GM12878 (cell line): ENCODE data around the gene MXD1. TPM values are rescaled to one million over a fixed set of nuclear protein-coding genes. Genes with fewer than 3 reads are reported as not detected.
"Not testable (repeated sequence)": the region's sequence is repeated elsewhere in the genome, so short reads cannot be mapped to it uniquely, and the experiment has no call there.

Experiments
- ATAC-seq: fragments of 200-7000 bp; cut with Tn5 transposase; 3 replicates; pipeline ENCODE4 v1.9.1; 2020; ENCODE audit warnings: mild to moderate bottlenecking, moderate library complexity
- BruUV-seq: library from RNA; stranded (reverse); fragments of 400-500 nt; replicated peaks from 2 replicates; lab custom pipeline; 2021; lab: Mats Ljungman, UMichigan
- CTCF ChIA-PET: fragments of 300-600 bp; sonication (Branson Sonifier 250); formaldehyde crosslinking; extraction: SDS; loops from one replicate; lab custom pipeline; 2021; ENCODE audit warnings: inconsistent platforms; lab: Yijun Ruan, JAX
- POLR2A ChIA-PET: fragments of 350-600 bp; formaldehyde crosslinking; extraction: SDS; loops from one replicate; lab custom pipeline; 2021; ENCODE audit warnings: inconsistent platforms; lab: Charles Lee
- RAD21 ChIA-PET: fragments of 300-600 bp; sonication (Branson Sonifier 250); formaldehyde crosslinking; loops from one replicate; lab custom pipeline; 2023; ENCODE audit warnings: antibody characterized with exemption; ENCODE audit not compliant: unreplicated experiment; lab: Charles Lee
- SMC1A ChIA-PET: fragments of 300-600 bp; sonication (Branson Sonifier 250); formaldehyde crosslinking; loops from one replicate; lab custom pipeline; 2023; ENCODE audit not compliant: unreplicated experiment, uncharacterized antibody; lab: Charles Lee
- DNase-seq: peaks from one replicate; pipeline ENCODE4 v3.0.0-alpha.2; 2011; ENCODE audit warnings: low read depth, low spot score
- FAIRE-seq: peaks from 3 replicates; lab custom pipeline; 2011; peaks lifted over from hg19 to GRCh38; lab: Jason Lieb, UNC
- H2AFZ ChIP-seq: 2 replicates; pipeline ENCODE4 v1.6.0; 2011; ENCODE audit warnings: low read depth, low read length, control low read depth; ENCODE audit not compliant: control insufficient read depth
- H3K27ac ChIP-seq: 2 replicates; pipeline ENCODE4 v1.5.1; 2011; ENCODE audit warnings: control low read depth; ENCODE audit not compliant: control insufficient read depth, insufficient read depth
- H3K27me3 ChIP-seq, 2 experiments: replicated peaks in 1 of 2; 2 replicates each; pipeline versions ENCODE4 v1.6.0 to v1.6.1; 2011; ENCODE audit warnings: low read length in 1 of 2; ENCODE audit not compliant: control insufficient read depth in 2 of 2, insufficient read depth in 2 of 2
- H3K36me3 ChIP-seq, 2 experiments: 2 replicates each; pipeline ENCODE4 v1.5.1; 2011; ENCODE audit warnings: low read length in 1 of 2; ENCODE audit not compliant: control insufficient read depth in 2 of 2, insufficient read depth in 2 of 2
- H3K4me1 ChIP-seq: 2 replicates; pipeline ENCODE4 v1.6.1; 2011; ENCODE audit warnings: mild to moderate bottlenecking, low read length, moderate library complexity, mixed read lengths; ENCODE audit not compliant: control insufficient read depth, insufficient read depth
- H3K4me2 ChIP-seq: 2 replicates; pipeline ENCODE4 v1.6.0; 2011; ENCODE audit warnings: control low read depth; ENCODE audit not compliant: control insufficient read depth, insufficient read depth
- H3K4me3 ChIP-seq: fragments of 200-600 bp; sonication (generic); 2 replicates; pipeline ENCODE4 v1.5.1; 2016
- H3K79me2 ChIP-seq: 2 replicates; pipeline ENCODE4 v1.6.0; 2011; ENCODE audit warnings: low read length; ENCODE audit not compliant: control insufficient read depth, insufficient read depth
- H3K9ac ChIP-seq: 2 replicates; pipeline ENCODE4 v1.8.0; 2011; ENCODE audit warnings: low read length, control low read depth, mixed read lengths; ENCODE audit not compliant: control insufficient read depth, insufficient read depth
- H3K9me3 ChIP-seq: replicated peaks from 3 replicates; pipeline ENCODE4 v1.5.1; 2011; ENCODE audit warnings: mild to moderate bottlenecking, low read length; ENCODE audit not compliant: control insufficient read depth, insufficient read depth
- H4K20me1 ChIP-seq: 2 replicates; pipeline ENCODE4 v1.6.0; 2011; ENCODE audit not compliant: control insufficient read depth, insufficient read depth
- HDGF ChIP-seq: fragments of 450-650 bp; IDR thresholded peaks from 2 replicates; pipeline ENCODE4 v1.6.1; 2016; ENCODE audit warnings: antibody characterized with exemption
- IKZF2 ChIP-seq, 2 experiments: fragments of 450-650 bp; IDR thresholded peaks; 2 replicates each; pipeline ENCODE4 v1.6.1; 2017; ENCODE audit warnings: mild to moderate bottlenecking in 2 of 2, moderate library complexity in 2 of 2
- NBN ChIP-seq: fragments of 450-650 bp; IDR thresholded peaks from 2 replicates; pipeline ENCODE4 v1.6.1; 2016
- SRF ChIP-seq, 2 experiments: IDR thresholded peaks; 2 replicates each; pipeline ENCODE4 v1.6.1; 2011; ENCODE audit warnings: low read depth in 2 of 2, low read length in 2 of 2, mild to moderate bottlenecking in 1 of 2, moderate library complexity in 1 of 2
- WGBS: methylation state at CpG from one replicate; pipeline ENCODE4 v1.1.6; 2016; ENCODE audit warnings: low lambda C conversion rate; ENCODE audit not compliant: insufficient replicate concordance, insufficient coverage; ENCODE audit errors: missing lambda C conversion rate; 5-methylcytosine and 5-hydroxymethylcytosine counted together
- in situ Hi-C: fragments of 300-500 bp; cut with MboI; formaldehyde crosslinking; loops from 9 replicates; pipeline ENCODE4 v1.14.3; 2018; ENCODE audit warnings: mixed read lengths
- intact Hi-C: fragments of 100-400 bp; cut with micrococcal nuclease; formaldehyde crosslinking; loops from one replicate; pipeline ENCODE4 v1.14.2; 2022; ENCODE audit not compliant: unreplicated experiment
- polyA plus RNA-seq, 11 experiments: library from polyadenylated mRNA; depleted of rRNA in 4 of 11; unstranded in 6 of 11; stranded (reverse) in 5 of 11; fragments of >200 nt; fragmentation: Nextera tagmentation in 4 of 11; fragmentation: Illumina TruSeq in 1 of 11; extraction: Ambion mirVana in 4 of 11; extraction: Trizol in 1 of 11; gene quantifications; 1 replicate in 1 of 11; 2 replicates in 10 of 11; pipeline versions ENCODE4 v1.2.1 to v1.2.3, GENCODE V29; 2011 to 2016; ENCODE audit warnings: inconsistent platforms in 2 of 11, missing spikeins in 2 of 11, low read depth in 1 of 11
- total RNA-seq, 4 experiments: library from RNA; depleted of rRNA in 3 of 4; stranded (reverse); fragments of >200 nt in 3 of 4; fragmentation: Illumina TruSeq in 1 of 4; extraction: Trizol in 1 of 4; gene quantifications; 2 replicates each; pipeline versions ENCODE4 v1.2.1 to v1.2.3, GENCODE V29; 2013 to 2021
- TF ChIP-seq, protein P1 (sequence below): fragments of 450-650 bp; IDR thresholded peaks from 2 replicates; pipeline ENCODE4 v1.6.1; 2018; ENCODE audit warnings: borderline replicate concordance, mild to moderate bottlenecking; ENCODE audit not compliant: partially characterized antibody

Gene MXD1
- total and polyA plus RNA-seq, 10 of the 15 experiments (the other 5 are each of a cell fraction or from before 2014, with no cell fraction given): 2.2 to 10.2 (median 3.3) TPM

- not testable (repeated sequence) for H2AFZ ChIP-seq
- RAD21 ChIA-PET: interaction anchor here (0.7 to 3.9 kb wide), 9 partner anchors 15 to 399 kb away, joined by 3 to 32 read pairs (median 3); partner anchors contain the start of gene SNRPG
These were observed 20.2 kb upstream of the MXD1 start for GRCh38 chr2:69894737-69895136.

DNA sequence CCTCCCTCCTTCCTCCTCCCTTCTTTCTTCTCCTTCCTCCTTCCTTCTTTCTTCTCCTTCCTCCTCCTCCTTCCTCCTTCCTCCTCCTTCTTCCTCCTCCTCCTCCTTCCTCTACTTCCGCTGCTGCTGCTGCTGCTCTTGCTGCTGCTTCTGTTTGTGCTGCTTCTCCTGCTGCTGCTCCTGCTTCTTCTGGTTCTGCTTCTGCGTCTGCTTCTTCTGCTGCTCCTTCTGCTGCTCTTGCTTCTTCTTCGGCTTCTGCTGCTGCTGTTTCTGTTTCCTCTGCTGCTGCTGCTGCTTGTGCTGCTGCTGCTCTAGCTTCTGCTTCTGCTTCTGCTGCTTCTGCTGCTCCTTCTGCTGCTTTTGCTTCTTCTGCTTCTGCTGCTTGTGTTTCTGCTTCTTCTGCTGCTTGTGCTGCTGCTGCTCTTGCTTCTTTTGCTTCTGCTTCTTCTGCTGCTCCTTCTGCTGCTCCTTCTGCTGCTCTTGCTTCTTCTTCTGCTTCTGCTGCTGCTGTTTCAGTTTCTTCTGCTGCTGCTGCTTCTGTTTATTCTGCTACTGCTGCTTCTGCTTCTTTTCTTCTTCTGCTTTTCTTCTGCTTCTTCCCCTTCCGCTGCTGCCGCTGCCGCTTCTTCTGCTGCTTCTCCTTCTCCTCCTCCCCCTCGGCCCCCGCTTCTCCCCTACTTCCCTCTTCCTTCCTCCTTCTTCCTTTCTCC, 12.5 kb upstream of the MXD1 start:
- Histone ChIP-seq H3K9me3 (no peaks in the 10 kb centered on the region), H3K27ac (peak overlapping the region; percentile 60), H3K4me1 (peaks cover 4% of the 10 kb centered on the region; the same call in 1 of the 2 replicates), H4K20me1 (no peaks in the 10 kb centered on the region), H3K4me3 (peak overlapping the region; percentile 71), H3K4me2 (peak overlapping the region; percentile 95), H3K79me2 (peaks cover 2% of the 10 kb centered on the region), H3K36me3 (peaks cover 3 to 8% of the 10 kb centered on the region in 2 experiments; a peak in 3 of 4 replicates), H3K27me3 (no peaks in the 10 kb centered on the region), H2AFZ (no peak overlapping the region), H3K9ac (peak overlapping the region; percentile 45; the same call in 1 of the 2 replicates)
- BruUV-seq: no TSS peak
- peak; percentile 67 for ATAC-seq
- POLR2A ChIA-PET: interaction anchor here (0.7 to 2.7 kb wide), 3 partner anchors 9 to 257 kb away, joined by 4 to 12 read pairs (median 6); partner anchors contain the start of genes MXD1 and SNRNP27
- intact Hi-C loops (no loop called here), in situ Hi-C loops (no loop called here)
- RAD21 ChIA-PET: interaction anchor here (0.6 to 1.5 kb wide), 4 partner anchors 9 to 181 kb away, joined by 3 to 11 read pairs (median 4); partner anchors contain the start of gene SNRNP27
- peak; percentile 21 for DNase-seq
- CTCF ChIA-PET: interaction anchor here (0.6 to 2.7 kb wide), 6 partner anchors 10 to 280 kb away, joined by 3 to 15 read pairs (median 6); partner anchors contain the start of gene MXD1
- 9% methylated on average over 8 of the region's 8 CpGs for WGBS
- SMC1A ChIA-PET: interaction anchor here (0.8 to 1.8 kb wide), 8 partner anchors 9 to 345 kb away, joined by 3 to 10 read pairs (median 3); partner anchors contain the start of gene SNRNP27
- peak; percentile 38 for FAIRE-seq
- TF ChIP-seq SRF (IDR thresholded peaks at IDR 0.05; ENCODE audit: low read depth in 2 of 2, low read length in 2 of 2) (no peak), IKZF2 (IDR thresholded peaks at IDR 0.05) (peak in 1 of 2 experiments; percentile 26; a peak in 1 of 4 replicates), NBN (peak; percentile 79; the same call in 1 of the 2 replicates), HDGF (0 out of 2 replicates have a peak, but pooled peaks have one; percentile 85)
- TF ChIP-seq, protein P1, sequence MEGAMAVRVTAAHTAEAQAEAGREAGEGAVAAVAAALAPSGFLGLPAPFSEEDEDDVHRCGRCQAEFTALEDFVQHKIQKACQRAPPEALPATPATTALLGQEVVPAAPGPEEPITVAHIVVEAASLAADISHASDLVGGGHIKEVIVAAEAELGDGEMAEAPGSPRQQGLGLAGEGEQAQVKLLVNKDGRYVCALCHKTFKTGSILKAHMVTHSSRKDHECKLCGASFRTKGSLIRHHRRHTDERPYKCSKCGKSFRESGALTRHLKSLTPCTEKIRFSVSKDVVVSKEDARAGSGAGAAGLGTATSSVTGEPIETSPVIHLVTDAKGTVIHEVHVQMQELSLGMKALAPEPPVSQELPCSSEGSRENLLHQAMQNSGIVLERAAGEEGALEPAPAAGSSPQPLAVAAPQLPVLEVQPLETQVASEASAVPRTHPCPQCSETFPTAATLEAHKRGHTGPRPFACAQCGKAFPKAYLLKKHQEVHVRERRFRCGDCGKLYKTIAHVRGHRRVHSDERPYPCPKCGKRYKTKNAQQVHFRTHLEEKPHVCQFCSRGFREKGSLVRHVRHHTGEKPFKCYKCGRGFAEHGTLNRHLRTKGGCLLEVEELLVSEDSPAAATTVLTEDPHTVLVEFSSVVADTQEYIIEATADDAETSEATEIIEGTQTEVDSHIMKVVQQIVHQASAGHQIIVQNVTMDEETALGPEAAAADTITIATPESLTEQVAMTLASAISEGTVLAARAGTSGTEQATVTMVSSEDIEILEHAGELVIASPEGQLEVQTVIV: peak; percentile 8

More at GRCh38 chr2:69894737-69895136, 20.2 kb upstream of the MXD1 start:
- ChIA-PET CTCF (interaction anchor here (0.7 to 4.9 kb wide), 4 partner anchors 16 to 296 kb away, joined by 3 to 34 read pairs (median 4); partner anchors contain the start of genes C2orf42 and MXD1), POLR2A (interaction anchor here (0.5 to 2.5 kb wide), 6 partner anchors 19 to 296 kb away, joined by 3 to 10 read pairs (median 4); partner anchors contain the start of genes C2orf42 and MXD1), SMC1A (interaction anchor here (0.6 to 4.5 kb wide), 9 partner anchors 9 to 287 kb away, joined by 3 to 34 read pairs (median 3); partner anchors contain the start of gene MXD1)
- FAIRE-seq, intact Hi-C loops, H3K36me3 ChIP-seq, H3K4me1 ChIP-seq, DNase-seq, BruUV-seq, H3K27me3 ChIP-seq, H3K9me3 ChIP-seq, H4K20me1 ChIP-seq: not testable (repeated sequence)
- H3K4me2 ChIP-seq: peak overlapping the region; percentile 65
- in situ Hi-C loops: loop anchor here (10.0 kb wide), 1 partner anchor 170 kb away; no protein-coding TSS in a partner anchor
- TF ChIP-seq NBN: 0 out of 2 replicates have a peak, but pooled peaks have one; percentile 21
- H3K9ac ChIP-seq: peak overlapping the region; percentile 81
- H3K27ac ChIP-seq: peak overlapping the region; percentile 85
- 32% methylated on average over 23 of the region's 23 CpGs for WGBS
- H3K4me3 ChIP-seq: peak overlapping the region; percentile 89
- peaks cover 22% of the 10 kb centered on the region for H3K79me2 ChIP-seq
- ATAC-seq: peak; percentile 39
